Cortex of kidney (tissue), 1 donor: ENCODE measurements around the gene POFUT2.

Experiments used
- DNase-seq: peaks from one replicate; lab custom pipeline; 2025; lab: John Stamatoyannopoulos, UW

Gene POFUT2

GRCh38 chr21:45223236-45224185 is 64.2 kb downstream of the POFUT2 start:
- no peak for DNase-seq

GRCh38 chr21:45222001-45222400 is 65.7 kb downstream of the POFUT2 start:
- DNase-seq, result no peak

- no peak for DNase-seq
Observed at GRCh38 chr21:45220714-45221490, 66.8 kb downstream of the POFUT2 start.

- no peak for DNase-seq
Observed at GRCh38 chr21:45220071-45220481, 67.6 kb downstream of the POFUT2 start.

GRCh38 chr21:45219517-45219916 is 68.2 kb downstream of the POFUT2 start:
- no peak for DNase-seq

GRCh38 chr21:45217010-45217409 is 70.7 kb downstream of the POFUT2 start:
- no peak for DNase-seq

GRCh38 chr21:45215213-45215612 is 72.5 kb downstream of the POFUT2 start:
- no peak for DNase-seq
